H1 (cell line): ENCODE measurements around the gene UVRAG. TPM values are rescaled to one million over a fixed set of nuclear protein-coding genes. Genes with fewer than 3 reads are reported as not detected.

ENCODE experiments used
- CTCF ChIA-PET: fragments of 300-600 bp; sonication (Branson Sonifier 250); formaldehyde crosslinking; loops from one replicate; lab custom pipeline; 2021; ENCODE audit not compliant: partially characterized antibody; lab: Charles Lee
- POLR2A ChIA-PET: fragments of 300-600 bp; sonication (Branson Sonifier 250); formaldehyde crosslinking; loops from one replicate; lab custom pipeline; 2021; ENCODE audit warnings: inconsistent platforms; ENCODE audit not compliant: partially characterized antibody; lab: Charles Lee
- DNase-seq, 2 experiments: peaks; one replicate each; pipeline versions ENCODE4 v3.0.0 to v3.0.0-alpha.2; 2010 to 2022; ENCODE audit warnings: low spot score in 2 of 2, low read depth in 1 of 2, mixed read lengths in 1 of 2
- FAIRE-seq: peaks from 2 replicates; lab custom pipeline; 2011; peaks lifted over from hg19 to GRCh38; lab: Jason Lieb, UNC
- H2AFZ ChIP-seq: 2 replicates; pipeline ENCODE4 v1.8.1; 2012; ENCODE audit warnings: low read length, inconsistent platforms
- H2AK5ac ChIP-seq: 2 replicates; pipeline ENCODE4 v1.6.1; 2013; ENCODE audit warnings: low read depth, low read length
- H2BK120ac ChIP-seq: replicated peaks from 2 replicates; pipeline ENCODE3; 2013; ENCODE audit warnings: low read depth, low read length, inconsistent platforms
- H2BK12ac ChIP-seq: 2 replicates; pipeline ENCODE4 v1.6.1; 2013; ENCODE audit warnings: low read depth, low read length
- H2BK15ac ChIP-seq: 2 replicates; pipeline ENCODE4 v1.6.1; 2013; ENCODE audit warnings: low read length
- H2BK20ac ChIP-seq: 2 replicates; pipeline ENCODE4 v1.6.1; 2013; ENCODE audit warnings: low read length
- H2BK5ac ChIP-seq: 2 replicates; pipeline ENCODE4 v1.6.1; 2013; ENCODE audit warnings: low read depth, low read length
- H3K14ac ChIP-seq: 2 replicates; pipeline ENCODE4 v1.6.1; 2013; ENCODE audit warnings: inconsistent platforms; ENCODE audit not compliant: insufficient read length
- H3K18ac ChIP-seq: 2 replicates; pipeline ENCODE4 v1.6.1; 2013; ENCODE audit warnings: low read length; ENCODE audit errors: extremely low read depth
- H3K23ac ChIP-seq: 2 replicates; pipeline ENCODE4 v1.6.1; 2013; ENCODE audit warnings: inconsistent platforms; ENCODE audit not compliant: insufficient read length
- H3K23me2 ChIP-seq: 2 replicates; pipeline ENCODE4 v1.6.1; 2013; ENCODE audit warnings: low read depth, low read length
- H3K27ac ChIP-seq: 2 replicates; pipeline ENCODE4 v1.6.1; 2011; ENCODE audit warnings: low read depth, low read length, inconsistent platforms
- H3K27me3 ChIP-seq, 4 experiments: replicated peaks in 1 of 4; 1 replicate in 1 of 4; 2 replicates in 3 of 4; pipeline versions ENCODE4 v1.6.1 to v1.8.1; 2011 to 2013; ENCODE audit warnings: low read length in 3 of 4, mild to moderate bottlenecking in 3 of 4, inconsistent platforms in 2 of 4, mixed read lengths in 2 of 4, moderate library complexity in 1 of 4; ENCODE audit not compliant: control insufficient read depth in 3 of 4, insufficient read depth in 3 of 4; ENCODE audit errors: extremely low read depth in 1 of 4
- H3K36me3 ChIP-seq, 4 experiments: 2 replicates each; pipeline versions ENCODE4 v1.6.1 to v1.8.1; 2011 to 2013; ENCODE audit warnings: mild to moderate bottlenecking in 4 of 4, low read length in 3 of 4, moderate library complexity in 2 of 4, control low read depth in 1 of 4, inconsistent platforms in 1 of 4; ENCODE audit not compliant: insufficient read depth in 4 of 4, control insufficient read depth in 2 of 4
- H3K4ac ChIP-seq: replicated peaks from 2 replicates; pipeline ENCODE3; 2013; ENCODE audit warnings: low read length, low read depth, mixed read lengths, inconsistent platforms; ENCODE audit not compliant: insufficient read length
- H3K4me1 ChIP-seq, 4 experiments: replicated peaks in 1 of 4; 1 replicate in 1 of 4; 2 replicates in 3 of 4; pipeline versions ENCODE4 v1.6.1 to v1.8.1; 2011 to 2013; ENCODE audit warnings: low read length in 3 of 4, inconsistent platforms in 2 of 4, mixed read lengths in 1 of 4; ENCODE audit not compliant: insufficient read depth in 4 of 4, control insufficient read depth in 3 of 4
- H3K4me2 ChIP-seq, 2 experiments: 2 replicates each; pipeline versions ENCODE4 v1.6.1 to v1.8.1; 2011 to 2013; ENCODE audit warnings: low read depth in 2 of 2, low read length in 2 of 2, control low read depth in 1 of 2, inconsistent platforms in 1 of 2, mild to moderate bottlenecking in 1 of 2; ENCODE audit not compliant: insufficient read depth in 1 of 2
- H3K4me3 ChIP-seq, 4 experiments: fragments of 200-600, 300-600 bp in 1 of 4; sonication (generic), shearing (Covaris generic), sonication (Bioruptor Twin) in 1 of 4; 2 replicates each; pipeline versions ENCODE4 v1.5.1 to v1.8.1; 2011 to 2016; ENCODE audit warnings: low read length in 4 of 4, low read depth in 3 of 4, control low read depth in 2 of 4, inconsistent platforms in 2 of 4, mild to moderate bottlenecking in 2 of 4, mixed read lengths in 1 of 4, moderate library complexity in 1 of 4; ENCODE audit not compliant: insufficient read depth in 2 of 4; ENCODE audit errors: extremely low read depth in 1 of 4
- H3K56ac ChIP-seq: replicated peaks from 2 replicates; pipeline ENCODE3; 2013; ENCODE audit warnings: low read depth, mild to moderate bottlenecking, mixed read lengths, low read length, inconsistent platforms; ENCODE audit not compliant: insufficient read length
- H3K79me1 ChIP-seq: 2 replicates; pipeline ENCODE4 v1.6.1; 2013; ENCODE audit warnings: low read depth, low read length, control low read depth
- H3K79me2 ChIP-seq, 2 experiments: 2 replicates each; pipeline versions ENCODE4 v1.6.1 to v1.8.1; 2012 to 2013; ENCODE audit warnings: low read length in 2 of 2, mild to moderate bottlenecking in 2 of 2, inconsistent platforms in 1 of 2; ENCODE audit not compliant: insufficient read depth in 2 of 2, control insufficient read depth in 1 of 2
- H3K9ac ChIP-seq, 4 experiments: replicated peaks in 1 of 4; 1 replicate in 1 of 4; 2 replicates in 3 of 4; pipeline versions ENCODE4 v1.6.1 to v1.8.1; 2011 to 2013; ENCODE audit warnings: low read depth in 3 of 4, low read length in 3 of 4, control low read depth in 2 of 4, mild to moderate bottlenecking in 2 of 4, moderate library complexity in 2 of 4, inconsistent platforms in 1 of 4; ENCODE audit errors: extremely low read depth in 1 of 4
- H3K9me3 ChIP-seq, 2 experiments: 2 replicates each; pipeline versions ENCODE4 v1.6.1 to v1.8.1; 2012 to 2013; ENCODE audit warnings: mild to moderate bottlenecking in 2 of 2, moderate library complexity in 2 of 2, control low read depth in 1 of 2, inconsistent platforms in 1 of 2, low read depth in 1 of 2, low read length in 1 of 2, mixed read lengths in 1 of 2; ENCODE audit not compliant: insufficient read depth in 2 of 2
- H4K20me1 ChIP-seq, 2 experiments: replicated peaks in 1 of 2; 2 replicates each; pipeline versions ENCODE3 to v1.8.1; 2011 to 2013; ENCODE audit warnings: inconsistent platforms in 2 of 2, low read length in 2 of 2, mild to moderate bottlenecking in 1 of 2; ENCODE audit not compliant: insufficient read depth in 2 of 2, control insufficient read depth in 1 of 2
- H4K5ac ChIP-seq: 2 replicates; pipeline ENCODE4 v1.6.1; 2013; ENCODE audit warnings: low read length, low read depth, mixed read lengths, inconsistent platforms; ENCODE audit not compliant: insufficient read length
- H4K8ac ChIP-seq: 2 replicates; pipeline ENCODE4 v1.8.0; 2013; ENCODE audit warnings: mild to moderate bottlenecking, moderate library complexity, low read length, inconsistent platforms; ENCODE audit not compliant: insufficient read depth; ENCODE audit errors: extremely low read depth
- H4K91ac ChIP-seq: replicated peaks from 2 replicates; pipeline ENCODE3; 2013; ENCODE audit warnings: low read length, mixed read lengths, inconsistent platforms; ENCODE audit not compliant: insufficient read length
- ASH2L ChIP-seq: fragments of 200-600, 300-600 bp; sonication (generic); IDR thresholded peaks from one replicate; pipeline ENCODE4 v1.7.1; 2017; ENCODE audit warnings: low read length
- BACH1 ChIP-seq: IDR thresholded peaks from 2 replicates; pipeline ENCODE4 v1.6.1; 2012; ENCODE audit warnings: low read length, improper control_type of control experiment
- CREB1 ChIP-seq: IDR thresholded peaks from 2 replicates; pipeline ENCODE4 v1.6.1; 2012; ENCODE audit warnings: inconsistent platforms
- GTF2F1 ChIP-seq: IDR thresholded peaks from 2 replicates; pipeline ENCODE4 v1.6.1; 2012; ENCODE audit warnings: low read depth, low read length, improper control_type of control experiment, borderline replicate concordance
- NANOG ChIP-seq: IDR thresholded peaks from 2 replicates; pipeline ENCODE4 v1.6.1; 2011; ENCODE audit warnings: low read length, low read depth, mild to moderate bottlenecking, inconsistent platforms; ENCODE audit not compliant: insufficient read depth, poor library complexity, severe bottlenecking
- PHF8 ChIP-seq: fragments of 200-600 bp; sonication (generic); conservative IDR thresholded peaks from 2 replicates; pipeline ENCODE4 v1.7.1; 2012; ENCODE audit warnings: low read depth, mild to moderate bottlenecking, inconsistent platforms, low read length, moderate library complexity
- WGBS, 2 experiments: shearing (Covaris generic) in 1 of 2; methylation state at CpG; one replicate each; pipeline versions ENCODE4 v1.1.6 to v1.1.7; 2013 to 2015; ENCODE audit warnings: low lambda C conversion rate in 2 of 2, mixed read lengths in 2 of 2, inconsistent platforms in 1 of 2, low coverage in 1 of 2, missing lambda C conversion rate in 1 of 2; ENCODE audit not compliant: insufficient replicate concordance in 2 of 2, insufficient coverage in 1 of 2, insufficient read length in 1 of 2; ENCODE audit errors: extremely low coverage in 1 of 2, missing lambda C conversion rate in 1 of 2; 5-methylcytosine and 5-hydroxymethylcytosine counted together
- polyA plus RNA-seq, 7 experiments: library from polyadenylated mRNA; depleted of rRNA in 3 of 7; stranded (reverse) in 5 of 7; unstranded in 2 of 7; fragments of >200 nt in 5 of 7; fragments of 200-250 nt in 2 of 7; gene quantifications; 1 replicate in 5 of 7; 2 replicates in 1 of 7; 4 replicates in 1 of 7; pipeline versions ENCODE4 v1.2.1 to v1.2.3, GENCODE V29; 2011 to 2013; ENCODE audit warnings: missing spikeins in 2 of 7, mixed read lengths in 2 of 7
- total RNA-seq: library from RNA; stranded (reverse); fragmentation: NEBNext Ultra II Directional; extraction: Animal tissue kit (Norgen Biotek cat#: 25700); gene quantifications from 2 replicates; pipeline ENCODE4 v1.2.1, GENCODE V29; 2021

UVRAG gene
- total and polyA plus RNA-seq, 2 of the 8 experiments (the other 6 are each of a cell fraction or from before 2014, with no cell fraction given) = 5.5 to 14.7 TPM

- H3K79me1 ChIP-seq = no peaks in the 10 kb centered on the region
- FAIRE-seq (no peak), DNase-seq (no peak)
- H3K4me2 ChIP-seq = no peak overlapping the region
- H2BK12ac ChIP-seq = no peak overlapping the region
- H3K18ac ChIP-seq = no peak overlapping the region
- H3K23ac ChIP-seq = no peak overlapping the region
- peaks cover 0 to 14% (median under 1%) of the 10 kb centered on the region in 4 experiments; a peak in 3 of 8 replicates for H3K36me3 ChIP-seq
- no peaks in the 10 kb centered on the region for H3K9me3 ChIP-seq
- H3K27me3 ChIP-seq = no peaks in the 10 kb centered on the region
- H3K56ac ChIP-seq = no peak overlapping the region
- ChIA-PET CTCF (no interaction called here), POLR2A (interaction anchor here (1.5 kb wide), 1 partner anchor 87 kb away, joined by 3 read pairs; no protein-coding TSS in a partner anchor)
- WGBS, 2 experiments = 94% methylated on average over 2 of the region's 2 CpGs; no CpG with 5 or more reads in 1 of the 2 experiments
- H3K79me2 ChIP-seq = no peaks in the 10 kb centered on the region
- no peak overlapping the region for H4K8ac ChIP-seq
- H3K4ac ChIP-seq = no peak overlapping the region
- no peak overlapping the region for H2BK5ac ChIP-seq
- H3K14ac ChIP-seq = no peak overlapping the region
- H4K91ac ChIP-seq = no peak overlapping the region
- no peak overlapping the region for H2BK20ac ChIP-seq
- no peak overlapping the region for H2BK120ac ChIP-seq
- H2AK5ac ChIP-seq = no peak overlapping the region
- H4K5ac ChIP-seq = no peak overlapping the region
- no peak overlapping the region for H3K4me3 ChIP-seq
- no peak overlapping the region for H2AFZ ChIP-seq
- peaks cover 0 to 8% (median 0%) of the 10 kb centered on the region in 4 experiments; a peak in 3 of 7 replicates for H3K4me1 ChIP-seq
- no peak overlapping the region for H2BK15ac ChIP-seq
- H3K27ac ChIP-seq = no peak overlapping the region
- no peaks in the 10 kb centered on the region for H3K23me2 ChIP-seq
- no peaks in the 10 kb centered on the region for H4K20me1 ChIP-seq
- no peak overlapping the region for H3K9ac ChIP-seq
- TF ChIP-seq BACH1 (no peak), ASH2L (no peak), PHF8 (no peak), NANOG (no peak), GTF2F1 (no peak), CREB1 (no peak)
- TF ChIP-seq, all 59 proteins: peak for 0
Measured at GRCh38 chr11:76067099-76067498, 252.1 kb downstream of the UVRAG start.
